Uterus (tissue), 2 donors: ENCODE measurements around the gene FAM180B.

Source experiments
- CTCF ChIP-seq, 4 experiments: fragments of 200-600 bp in 2 of 4; fragments of 450-650 bp in 2 of 4; sonication (generic) in 2 of 4; IDR thresholded peaks; one replicate each; pipeline ENCODE4 v1.5.1; 2016 to 2019; ENCODE audit warnings: antibody characterized with exemption in 4 of 4, mild to moderate bottlenecking in 2 of 4, moderate library complexity in 1 of 4
- POLR2A ChIP-seq, 2 donors: fragments of 450-650 bp; IDR thresholded peaks; one replicate each; pipeline ENCODE4 v1.6.1; 2016; ENCODE audit warnings: antibody characterized with exemption in 2 of 2, mild to moderate bottlenecking in 1 of 2, moderate library complexity in 1 of 2

- no peak for TF ChIP-seq CTCF (IDR thresholded peaks at IDR 0.05)
- no peak for TF ChIP-seq POLR2A (IDR thresholded peaks at IDR 0.05)
These were observed 45.4 kb upstream of the FAM180B start for GRCh38 chr11:47541070-47541469.
